HepG2 (cell line): ENCODE measurements around the gene CLCNKA.

ENCODE experiments used
- CTCF ChIP-seq: sonication (generic); formaldehyde crosslinking; IDR thresholded peaks from 2 replicates; pipeline ENCODE4 v1.5.0; 2020; ENCODE audit warnings: mild to moderate bottlenecking, missing genetic modification reagents, moderate library complexity
- E2F1 ChIP-seq: sonication (generic); formaldehyde crosslinking; IDR thresholded peaks from 2 replicates; pipeline ENCODE4 v1.5.0; 2020; ENCODE audit warnings: missing genetic modification reagents
- FOXM1 ChIP-seq: sonication (generic); formaldehyde crosslinking; IDR thresholded peaks from 2 replicates; pipeline ENCODE4 v1.5.0; 2020; ENCODE audit warnings: missing genetic modification reagents
- HNF4A ChIP-seq: sonication (generic); formaldehyde crosslinking; IDR thresholded peaks from 2 replicates; pipeline ENCODE4 v1.4.0; 2020; ENCODE audit warnings: missing genetic modification reagents
- KAT7 ChIP-seq: IDR thresholded peaks from 2 replicates; pipeline ENCODE4 v1.6.1; 2018; ENCODE audit warnings: borderline replicate concordance, missing compliant biosample characterization
- KDM5B ChIP-seq: sonication (generic); formaldehyde crosslinking; IDR thresholded peaks from 2 replicates; pipeline ENCODE4 v1.4.0; 2020; ENCODE audit warnings: missing genetic modification reagents, mild to moderate bottlenecking, borderline replicate concordance
- MAZ ChIP-seq, 2 experiments: sonication (generic) in 1 of 2; formaldehyde crosslinking in 1 of 2; IDR thresholded peaks; 2 replicates each; pipeline versions ENCODE4 v1.5.0 to v1.6.1; 2012 to 2020; ENCODE audit warnings: low read depth in 2 of 2, mild to moderate bottlenecking in 2 of 2, borderline replicate concordance in 1 of 2, improper control_type of control experiment in 1 of 2, low read length in 1 of 2, missing genetic modification reagents in 1 of 2, moderate library complexity in 1 of 2
- MTA3 ChIP-seq: sonication (generic); formaldehyde crosslinking; IDR thresholded peaks from 2 replicates; pipeline ENCODE4 v1.4.0; 2020; ENCODE audit warnings: missing genetic modification reagents
- RAD21 ChIP-seq: fragments of 450-650 bp; formaldehyde crosslinking; IDR thresholded peaks from 2 replicates; pipeline ENCODE4 v1.5.0; 2020; ENCODE audit warnings: mild to moderate bottlenecking
- REL ChIP-seq: sonication (generic); formaldehyde crosslinking; conservative IDR thresholded peaks from 2 replicates; pipeline ENCODE4 v1.8.0; 2022; ENCODE audit warnings: mild to moderate bottlenecking, missing genetic modification reagents, moderate library complexity
- SIN3A ChIP-seq: IDR thresholded peaks from 2 replicates; pipeline ENCODE4 v1.6.1; 2011; ENCODE audit warnings: low read depth, mild to moderate bottlenecking, control low read depth, low read length, borderline replicate concordance
- TCF12 ChIP-seq, 2 experiments: fragments of 450-650 bp in 1 of 2; sonication (generic) in 1 of 2; formaldehyde crosslinking in 1 of 2; IDR thresholded peaks; 2 replicates each; pipeline versions ENCODE4 v1.6.1 to v1.8.0; 2017 to 2022; ENCODE audit warnings: antibody characterized with exemption in 1 of 2, mild to moderate bottlenecking in 1 of 2, missing genetic modification reagents in 1 of 2, moderate library complexity in 1 of 2
- ZBTB42 ChIP-seq: sonication (generic); formaldehyde crosslinking; IDR thresholded peaks from 2 replicates; pipeline ENCODE4 v1.5.0; 2020; ENCODE audit warnings: mild to moderate bottlenecking, missing genetic modification reagents
- ZFP82 ChIP-seq: sonication (generic); formaldehyde crosslinking; IDR thresholded peaks from 2 replicates; pipeline ENCODE4 v1.5.1; 2020; ENCODE audit warnings: mild to moderate bottlenecking, missing genetic modification reagents, borderline replicate concordance

- TF ChIP-seq FOXM1 (CRISPR knock-in tag) = no peak
- TF ChIP-seq TCF12 (IDR thresholded peaks at IDR 0.05) = no peak
- TF ChIP-seq TCF12 (CRISPR knock-in tag; IDR thresholded peaks at IDR 0.05) = no peak
- TF ChIP-seq ZBTB42 (CRISPR knock-in tag) = no peak
- TF ChIP-seq CTCF = no peak
- TF ChIP-seq SIN3A = no peak
- TF ChIP-seq MTA3 (CRISPR knock-in tag) = no peak
- TF ChIP-seq REL = no peak
- TF ChIP-seq E2F1 (CRISPR knock-in tag) = no peak
- TF ChIP-seq RAD21 = no peak
- no peak for TF ChIP-seq HNF4A (CRISPR knock-in tag)
- TF ChIP-seq MAZ (IDR thresholded peaks at IDR 0.05; ENCODE audit: borderline replicate concordance, low read depth, low read length) = no peak
- no peak for TF ChIP-seq MAZ (CRISPR knock-in tag; IDR thresholded peaks at IDR 0.05; ENCODE audit: low read depth)
- TF ChIP-seq ZFP82 (CRISPR knock-in tag) = no peak
- no peak for TF ChIP-seq KAT7 (CRISPR knock-in tag)
- no peak for TF ChIP-seq KDM5B (CRISPR knock-in tag)
Measured at GRCh38 chr1:16017076-16017460, 4.8 kb upstream of the CLCNKA start.
